Amniotic epithelial cell (primary cell): ENCODE results near the gene KCNAB2.

ENCODE experiments used
- DNase-seq: peaks from one replicate; pipeline ENCODE4 v3.0.0-alpha.2; 2010; ENCODE audit warnings: low read depth

Gene KCNAB2

GRCh38 chr1:6097117-6097595 lies 51.5 kb downstream of the KCNAB2 start:
- DNase-seq: no peak

- no peak for DNase-seq
Measured at GRCh38 chr1:6097824-6098223, 52.1 kb downstream of the KCNAB2 start.

GRCh38 chr1:6098303-6099215 lies 52.9 kb downstream of the KCNAB2 start:
- no peak for DNase-seq

DNA sequence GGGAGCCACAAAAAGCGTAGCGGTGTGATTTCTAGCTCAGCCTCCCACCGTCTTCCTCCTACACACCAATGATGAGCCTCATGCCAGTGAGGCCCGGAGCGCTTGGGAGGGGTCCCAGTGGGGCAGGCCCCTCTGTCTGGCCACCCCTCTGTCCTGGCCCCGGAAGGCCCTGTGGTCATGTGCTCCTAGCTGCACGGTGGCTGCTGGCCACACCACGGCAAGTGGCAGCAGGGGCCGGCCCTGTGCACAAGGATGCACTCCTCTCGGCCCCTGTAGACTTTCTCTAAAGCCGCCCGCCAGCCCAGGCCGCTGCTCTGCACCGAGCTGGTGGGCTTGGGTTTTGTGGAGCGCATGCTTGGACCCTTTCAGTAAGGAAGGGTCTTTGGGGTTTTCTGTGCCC lies 53.6 kb downstream of the KCNAB2 start:
- no peak for DNase-seq

DNA sequence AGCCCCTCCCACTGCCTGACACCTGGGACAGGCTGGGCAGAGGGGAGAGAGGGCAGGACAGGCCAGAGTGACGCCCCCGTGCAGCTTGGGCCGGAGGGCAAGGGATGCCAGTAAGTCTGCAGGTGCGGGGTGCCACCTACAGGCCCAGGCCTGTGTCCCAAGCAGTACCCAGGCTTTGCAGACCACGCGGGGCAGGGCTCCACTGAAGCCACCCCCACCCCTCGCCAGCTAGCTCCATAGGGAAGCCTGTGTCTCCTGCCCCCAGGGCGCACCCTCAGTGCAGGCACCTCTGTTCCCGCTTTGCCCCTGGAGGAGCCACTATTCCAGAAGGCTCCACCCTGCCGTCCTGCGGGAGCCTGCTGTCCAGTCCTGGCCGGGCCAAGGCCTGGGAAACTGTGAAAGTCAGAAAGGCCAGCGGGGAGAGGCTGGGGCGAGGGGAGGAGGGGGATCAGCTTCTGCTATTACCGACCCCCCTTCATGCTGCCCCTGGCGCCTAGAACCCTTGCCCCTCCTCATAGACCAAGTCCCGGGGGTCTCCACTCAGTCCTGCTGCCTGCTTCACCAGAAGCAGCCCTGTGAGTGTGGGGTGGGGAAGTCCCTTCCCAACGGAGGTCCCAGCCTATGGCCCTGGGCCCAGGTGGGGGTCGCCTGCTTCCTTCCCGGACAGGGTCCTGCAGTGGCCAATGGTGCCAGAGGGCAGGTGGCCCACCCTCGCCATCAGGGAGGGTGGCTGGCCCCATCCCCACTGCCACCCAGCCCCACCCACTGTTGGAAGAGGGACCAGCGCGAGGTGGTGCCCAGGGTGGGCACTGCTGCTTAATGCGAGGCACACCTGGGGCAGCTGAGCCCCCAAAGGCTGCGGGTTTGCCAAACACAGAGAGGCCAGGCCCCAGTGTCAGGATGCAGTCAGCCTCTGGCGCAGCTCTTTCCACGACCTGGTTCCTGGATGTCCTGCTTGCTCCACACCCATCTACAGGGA lies 54.4 kb downstream of the KCNAB2 start:
- no peak for DNase-seq

GRCh38 chr1:6100861-6101783 lies 55.4 kb downstream of the KCNAB2 start:
- no peak for DNase-seq

DNA sequence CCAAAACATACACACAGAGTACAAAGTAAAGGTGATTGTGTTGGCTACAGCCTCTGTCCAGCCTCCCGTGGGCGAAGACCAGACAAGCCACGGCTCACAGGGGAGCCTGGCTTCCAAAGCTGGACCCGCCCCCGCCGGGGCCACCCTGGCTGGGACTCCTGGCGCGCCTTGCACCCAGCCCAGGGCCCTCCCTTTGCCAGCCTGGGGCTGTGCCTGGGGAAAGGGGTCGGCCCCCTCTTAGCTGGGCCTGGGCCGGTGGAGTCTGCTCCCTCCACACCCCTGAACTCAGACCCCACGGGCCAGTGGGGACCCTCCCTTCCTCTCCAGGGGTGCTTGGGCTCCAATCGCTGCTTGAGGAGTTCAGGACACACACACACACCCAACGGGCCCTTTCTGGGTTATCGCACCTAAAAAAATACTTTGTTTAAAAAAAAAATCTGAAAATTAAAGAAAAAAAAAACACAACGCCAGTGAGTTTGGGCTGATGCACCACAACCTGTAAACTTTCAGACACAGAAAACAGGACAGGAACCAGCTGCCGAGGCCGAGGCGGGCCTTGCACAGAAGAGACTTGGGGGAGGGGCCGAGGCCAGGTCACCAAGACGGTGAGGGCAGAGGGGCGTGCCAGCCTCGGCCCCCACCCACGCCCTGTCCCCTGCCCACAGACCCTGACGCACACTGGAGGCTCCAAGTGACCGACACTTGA lies 56.3 kb downstream of the KCNAB2 start:
- DNase-seq: no peak

GRCh38 chr1:6102532-6102845 lies 56.8 kb downstream of the KCNAB2 start:
- no peak for DNase-seq

DNA sequence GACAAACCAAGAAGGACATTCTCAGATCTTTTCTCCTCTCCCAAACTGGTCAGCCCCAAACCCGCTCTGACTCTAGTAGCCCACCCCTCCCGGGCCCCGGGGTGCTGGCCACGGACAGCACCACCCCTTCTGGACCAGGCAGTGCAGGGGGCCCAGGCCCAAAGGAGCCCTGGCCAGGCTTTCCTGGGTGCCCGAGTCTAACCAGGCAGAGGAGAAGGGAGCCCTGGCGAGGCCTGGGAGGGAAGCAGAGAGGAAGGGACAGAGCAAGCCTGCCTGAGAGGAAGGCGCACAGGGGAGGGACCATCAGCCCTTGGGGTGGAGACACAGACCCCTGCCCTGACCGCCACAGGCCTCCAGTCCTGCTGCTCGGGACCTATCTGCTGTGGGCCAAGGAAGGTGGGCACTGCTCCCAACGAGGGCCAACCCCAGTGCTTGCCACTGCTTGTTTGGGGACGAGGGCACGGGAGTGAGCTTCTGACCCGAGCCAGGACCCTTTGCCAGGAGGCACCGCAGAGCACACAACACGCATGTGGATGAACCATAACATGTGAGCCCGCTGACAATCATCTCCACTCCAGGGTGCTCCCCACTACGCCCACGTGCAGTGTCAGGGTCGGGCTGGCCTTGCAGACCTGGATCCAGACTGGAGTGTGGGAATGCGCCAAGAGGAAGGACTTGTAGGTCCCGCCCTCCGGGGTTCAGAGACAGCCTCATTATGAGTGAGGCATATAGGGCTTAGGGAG lies 57.6 kb downstream of the KCNAB2 start:
- DNase-seq: no peak

GRCh38 chr1:6103854-6104530 lies 58.3 kb downstream of the KCNAB2 start:
- no peak for DNase-seq

DNA sequence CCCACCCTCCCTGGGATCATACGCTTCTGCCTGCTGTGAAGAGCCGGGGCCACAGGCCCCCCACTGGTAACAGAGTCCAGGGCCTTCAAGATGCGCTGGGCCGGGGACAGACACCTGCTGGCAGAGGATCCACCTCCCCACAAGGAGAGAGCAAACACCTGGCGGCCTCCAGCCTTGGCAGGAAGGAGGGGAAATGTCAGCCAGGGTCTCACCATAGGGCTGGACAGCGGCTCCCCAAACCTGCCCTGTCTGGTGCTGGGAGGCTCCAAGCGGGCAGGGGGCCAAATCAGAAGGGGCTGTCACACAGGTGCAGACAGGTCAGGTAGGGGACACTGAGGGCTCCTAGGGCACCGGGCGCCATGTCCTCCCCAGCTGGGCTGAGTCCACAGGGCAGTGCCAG lies 58.9 kb downstream of the KCNAB2 start:
- DNase-seq: no peak

DNA sequence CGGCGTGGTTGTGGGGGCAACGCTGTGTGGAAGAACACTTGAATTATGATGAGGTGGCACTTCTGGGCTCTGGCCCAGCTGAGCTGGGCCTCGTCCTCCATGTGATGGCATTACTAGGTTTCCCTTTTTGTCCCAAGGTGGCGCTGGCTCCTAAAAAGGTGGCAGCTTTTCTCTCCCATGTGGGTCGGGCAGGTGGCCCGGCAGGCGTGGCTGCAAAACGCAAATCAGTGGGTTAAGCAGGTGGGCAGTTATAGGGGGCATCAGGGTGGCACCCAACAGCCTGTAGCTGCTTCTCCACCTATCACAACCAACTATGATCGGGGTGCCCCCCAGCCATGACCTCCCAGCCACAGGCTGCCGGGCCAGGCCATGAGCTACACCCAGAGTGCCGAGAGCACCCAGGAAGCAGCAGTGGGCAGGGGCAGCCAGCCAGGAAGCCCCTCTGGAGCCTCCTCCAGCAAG lies 59.6 kb downstream of the KCNAB2 start:
- DNase-seq: no peak

DNA sequence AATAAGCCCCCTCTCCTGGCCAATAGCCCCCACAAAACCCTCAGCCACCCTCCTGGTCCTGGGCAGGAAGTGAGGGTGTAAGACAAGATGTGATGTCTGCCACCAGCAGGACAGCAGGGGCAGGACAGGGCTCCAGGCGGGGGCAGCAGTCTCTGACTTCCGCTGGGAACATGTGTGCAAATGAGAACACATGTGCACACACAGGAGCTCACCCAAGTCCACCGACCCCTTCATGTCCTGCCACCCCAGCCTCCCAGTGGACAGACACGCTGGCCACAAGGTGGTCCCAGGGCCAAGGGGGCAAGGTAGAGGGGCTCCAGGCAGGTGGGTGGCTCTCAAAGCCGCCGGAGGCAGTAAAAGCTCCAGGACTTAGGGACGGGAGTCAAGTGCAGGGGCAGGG lies 60.1 kb downstream of the KCNAB2 start:
- no peak for DNase-seq

GRCh38 chr1:6106321-6106731 lies 60.6 kb downstream of the KCNAB2 start:
- no peak for DNase-seq

- DNase-seq: no peak
Measured at GRCh38 chr1:6106977-6107376, 61.3 kb downstream of the KCNAB2 start.

- DNase-seq: no peak
Measured at GRCh38 chr1:6107409-6108356, 62.0 kb downstream of the KCNAB2 start.

- DNase-seq: no peak
Measured at GRCh38 chr1:6108476-6108875, 62.8 kb downstream of the KCNAB2 start.

DNA sequence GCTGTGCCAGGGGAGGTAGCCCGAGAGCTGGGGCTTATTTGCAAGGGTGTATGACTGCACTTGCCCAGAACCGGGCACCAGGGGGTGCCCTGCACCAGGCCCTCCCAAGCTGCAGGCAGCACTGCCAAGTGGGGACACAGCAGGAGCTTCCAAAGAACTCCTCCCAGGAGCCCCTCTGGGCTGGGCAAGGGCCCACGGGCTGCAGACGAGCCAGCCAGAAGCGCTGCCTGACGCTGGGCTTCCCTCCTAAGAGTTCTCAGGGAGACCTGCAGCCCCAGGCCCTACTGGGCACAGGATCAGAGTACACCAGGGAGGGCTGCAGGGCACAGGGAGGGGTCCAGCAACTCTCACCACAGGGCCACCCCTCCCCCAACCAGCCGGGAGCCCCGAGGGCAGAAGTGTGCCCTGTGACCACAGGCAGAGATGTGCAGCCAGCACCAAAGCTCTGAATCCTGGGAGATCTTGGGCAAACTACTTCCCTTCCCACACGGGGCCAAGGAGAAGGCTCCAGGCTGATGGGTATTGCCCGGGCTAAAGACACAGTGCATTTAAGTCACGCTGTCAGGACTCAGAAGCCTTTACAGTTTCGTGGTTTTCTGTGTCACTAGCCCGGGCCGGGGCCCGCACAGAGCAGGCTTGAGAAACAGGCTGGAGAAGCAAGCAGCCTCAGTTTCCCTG lies 63.4 kb downstream of the KCNAB2 start:
- DNase-seq: peak; percentile 34
